ENCODE data around the gene GALR3.

DNA sequence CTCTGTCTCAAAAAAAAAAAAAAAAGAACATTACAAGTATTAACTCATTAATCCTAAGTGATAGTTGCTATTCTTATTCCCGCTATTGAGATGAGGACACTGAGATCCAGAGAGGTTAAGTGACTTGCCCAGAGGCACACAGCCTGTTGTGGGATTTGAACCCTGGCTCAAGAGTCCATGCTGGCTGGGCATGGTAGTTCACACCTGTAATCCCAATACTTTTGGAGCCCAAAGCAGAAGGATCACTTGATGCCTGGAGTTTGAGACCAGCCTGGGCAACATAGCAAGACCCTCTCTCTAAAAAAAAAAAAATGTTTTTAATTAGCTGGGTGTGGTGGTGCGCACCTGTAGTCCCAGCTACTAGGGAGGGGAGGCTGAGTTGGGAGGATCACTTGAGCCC is 11.3 kb upstream of the GALR3 start:
- TF ChIP-seq PPARA (CRISPR knock-in tag; IDR thresholded peaks at IDR 0.05; ENCODE audit: borderline replicate concordance) (no peak), TOX (CRISPR knock-in tag; IDR thresholded peaks at IDR 0.05; ENCODE audit: borderline replicate concordance) (no peak), RARB (CRISPR knock-in tag; IDR thresholded peaks at IDR 0.05) (no peak), ZNF565 (CRISPR knock-in tag; conservative IDR thresholded peaks at IDR 0.05; ENCODE audit: low read depth) (no peak), ZNF70 (CRISPR knock-in tag; IDR thresholded peaks at IDR 0.05) (no peak), ZFP30 (CRISPR knock-in tag; IDR thresholded peaks at IDR 0.05) (no peak)
